ENCODE measurements around the gene DDX18.
"Not testable (repeated sequence)": the region's sequence is repeated elsewhere in the genome, so short reads cannot be mapped to it uniquely, and the experiment has no call there.

The DDX18 gene

GRCh38 chr2:117814417-117815264, at the start of gene DDX18:
Gene DDX18 (plus strand): TSS chr2:117814691. CDS start chr2:117814778, 87 bp downstream.
- H3K4me3 ChIP-seq (ENCODE audit: low read depth, low read length): peak within 1 kb of the TSS; percentile 100
- peak; percentile 89 for DNase-seq (ENCODE audit: low read depth)

GRCh38 chr2:117770730-117771129, 43.8 kb upstream of the DDX18 start:
- DNase-seq (ENCODE audit: low read depth): no peak
- H3K4me3 ChIP-seq (ENCODE audit: low read depth, low read length): no peak overlapping the region

GRCh38 chr2:117771969-117772630, 42.4 kb upstream of the DDX18 start:
- no peak for DNase-seq (ENCODE audit: low read depth)
- H3K4me3 ChIP-seq (ENCODE audit: low read depth, low read length): no peak overlapping the region

GRCh38 chr2:117774716-117775115, 39.8 kb upstream of the DDX18 start:
- DNase-seq (ENCODE audit: low read depth): no peak
- H3K4me3 ChIP-seq (ENCODE audit: low read depth, low read length): no peak overlapping the region

- DNase-seq (ENCODE audit: low read depth): no peak
- H3K4me3 ChIP-seq (ENCODE audit: low read depth, low read length): no peak overlapping the region
Measured at GRCh38 chr2:117775703-117776219, 38.7 kb upstream of the DDX18 start.

GRCh38 chr2:117776888-117777287, 37.6 kb upstream of the DDX18 start:
- no peak overlapping the region for H3K4me3 ChIP-seq (ENCODE audit: low read depth, low read length)
- no peak for DNase-seq (ENCODE audit: low read depth)

GRCh38 chr2:117785740-117786139, 28.8 kb upstream of the DDX18 start:
- no peak for DNase-seq (ENCODE audit: low read depth)

GRCh38 chr2:117786520-117786919, 28.0 kb upstream of the DDX18 start:
- no peak overlapping the region for H3K4me3 ChIP-seq (ENCODE audit: low read depth, low read length)
- no peak for DNase-seq (ENCODE audit: low read depth)

More at GRCh38 chr2:117785740-117786139, 28.8 kb upstream of the DDX18 start:
- no peak overlapping the region for H3K4me3 ChIP-seq (ENCODE audit: low read depth, low read length)

- no peak overlapping the region for H3K4me3 ChIP-seq (ENCODE audit: low read depth, low read length)
- no peak for DNase-seq (ENCODE audit: low read depth)
Measured at GRCh38 chr2:117789505-117789904, 25.0 kb upstream of the DDX18 start.

- no peak overlapping the region for H3K4me3 ChIP-seq (ENCODE audit: low read depth, low read length)
- DNase-seq (ENCODE audit: low read depth): no peak
Measured at GRCh38 chr2:117794668-117795067, 19.8 kb upstream of the DDX18 start.

- no peak for DNase-seq (ENCODE audit: low read depth)
- no peak overlapping the region for H3K4me3 ChIP-seq (ENCODE audit: low read depth, low read length)
Measured at GRCh38 chr2:117801826-117802225, 12.7 kb upstream of the DDX18 start.

- peak overlapping the region; percentile 15 for H3K4me3 ChIP-seq (ENCODE audit: low read depth, low read length)
- DNase-seq (ENCODE audit: low read depth): not testable (repeated sequence)
Measured at GRCh38 chr2:117803644-117804325, 10.7 kb upstream of the DDX18 start.

GRCh38 chr2:117812443-117812842, 2.0 kb upstream of the DDX18 start:
- no peak for DNase-seq (ENCODE audit: low read depth)
- no peak overlapping the region for H3K4me3 ChIP-seq (ENCODE audit: low read depth, low read length)

- no peak for DNase-seq (ENCODE audit: low read depth)
- H3K4me3 ChIP-seq (ENCODE audit: low read depth, low read length): peak overlapping the region; percentile 100
Measured at GRCh38 chr2:117815946-117816345, 1.5 kb downstream of the DDX18 start.

GRCh38 chr2:117818921-117819320, 4.4 kb downstream of the DDX18 start:
- no peak for DNase-seq (ENCODE audit: low read depth)
- H3K4me3 ChIP-seq (ENCODE audit: low read depth, low read length): no peak overlapping the region

GRCh38 chr2:117820444-117820843, 6.0 kb downstream of the DDX18 start:
- DNase-seq (ENCODE audit: low read depth): no peak
- no peak overlapping the region for H3K4me3 ChIP-seq (ENCODE audit: low read depth, low read length)

- H3K4me3 ChIP-seq (ENCODE audit: low read depth, low read length): no peak overlapping the region
- DNase-seq (ENCODE audit: low read depth): no peak
Measured at GRCh38 chr2:117825437-117825836, 10.9 kb downstream of the DDX18 start.

- not testable (repeated sequence) for H3K4me3 ChIP-seq (ENCODE audit: low read depth, low read length)
Measured at GRCh38 chr2:117827464-117827863, 13.0 kb downstream of the DDX18 start.

GRCh38 chr2:117828870-117829269, 14.4 kb downstream of the DDX18 start:
- DNase-seq (ENCODE audit: low read depth): no peak
- no peak overlapping the region for H3K4me3 ChIP-seq (ENCODE audit: low read depth, low read length)

More at GRCh38 chr2:117827464-117827863, 13.0 kb downstream of the DDX18 start:
- DNase-seq (ENCODE audit: low read depth): not testable (repeated sequence)

- DNase-seq (ENCODE audit: low read depth): no peak
- H3K4me3 ChIP-seq (ENCODE audit: low read depth, low read length): no peak overlapping the region
Measured at GRCh38 chr2:117832332-117832731, 17.8 kb downstream of the DDX18 start.
